SK-N-SH (cell line): Measurements from ENCODE around the gene LGALS8. TPM values are rescaled to one million over a fixed set of nuclear protein-coding genes. Genes with fewer than 3 reads are reported as not detected.
"Not testable (repeated sequence)": the region's sequence is repeated elsewhere in the genome, so short reads cannot be mapped to it uniquely, and the experiment has no call there.

Experiments used
- CTCF ChIA-PET: fragments of 300-600, 350-600 bp; formaldehyde crosslinking; extraction: SDS; loops from one replicate; lab custom pipeline; 2021; lab: Yijun Ruan, JAX
- POLR2A ChIA-PET: fragments of 350-600 bp; sonication (Branson Sonifier 250); formaldehyde crosslinking; extraction: SDS; loops from one replicate; lab custom pipeline; 2020; ENCODE audit warnings: antibody characterized with exemption, inconsistent platforms; lab: Yijun Ruan, JAX
- DNase-seq: peaks from one replicate; pipeline ENCODE4 v3.0.0; 2012
- H2AFZ ChIP-seq: fragments of 200-600 bp; sonication (generic); 2 replicates; pipeline ENCODE4 v1.8.1; 2016; ENCODE audit warnings: antibody characterized with exemption, mild to moderate bottlenecking, low read depth
- H3F3A ChIP-seq: fragments of 200-600 bp; sonication (generic); replicated peaks from 2 replicates; pipeline ENCODE3; 2016; ENCODE audit warnings: antibody characterized with exemption, mild to moderate bottlenecking; ENCODE audit not compliant: insufficient read depth
- H3K27ac ChIP-seq, 2 experiments: fragments of 200-500 bp in 1 of 2; fragments of 200-600 bp in 1 of 2; sonication (Bioruptor generic) in 1 of 2; sonication (generic), shearing (Covaris generic) in 1 of 2; 2 replicates each; pipeline versions ENCODE4 v1.5.1 to v1.6.1; 2014 to 2016; ENCODE audit warnings: low read depth in 2 of 2, inconsistent platforms in 1 of 2, low read length in 1 of 2, mild to moderate bottlenecking in 1 of 2, mixed read lengths in 1 of 2
- H3K27me3 ChIP-seq: fragments of 200-600 bp; sonication (generic), shearing (Covaris generic); 2 replicates; pipeline ENCODE4 v1.6.1; 2016; ENCODE audit warnings: mixed run types; ENCODE audit not compliant: insufficient read depth
- H3K36me3 ChIP-seq, 2 experiments: fragments of 200-500 bp in 1 of 2; fragments of 200-600 bp in 1 of 2; sonication (Bioruptor generic) in 1 of 2; sonication (generic) in 1 of 2; replicated peaks in 1 of 2; 2 replicates each; pipeline versions ENCODE3 to v1.5.1; 2014 to 2016; ENCODE audit warnings: low read length in 1 of 2, mild to moderate bottlenecking in 1 of 2; ENCODE audit not compliant: insufficient read depth in 2 of 2, control insufficient read depth in 1 of 2
- H3K4me1 ChIP-seq, 2 experiments: fragments of 200-500 bp in 1 of 2; fragments of 200-600 bp in 1 of 2; sonication (Bioruptor generic) in 1 of 2; sonication (generic), shearing (Covaris generic) in 1 of 2; 2 replicates each; pipeline versions ENCODE4 v1.5.1 to v1.6.1; 2014 to 2016; ENCODE audit warnings: low read depth in 1 of 2, low read length in 1 of 2, mixed run types in 1 of 2; ENCODE audit not compliant: insufficient read depth in 2 of 2, control insufficient read depth in 1 of 2
- H3K4me2 ChIP-seq: fragments of 200-600 bp; sonication (generic), shearing (Covaris generic); 2 replicates; pipeline ENCODE4 v1.6.1; 2017; ENCODE audit warnings: mixed run types
- H3K4me3 ChIP-seq, 2 experiments: fragments of 200-500 bp in 1 of 2; fragments of 200-600 bp in 1 of 2; sonication (Bioruptor generic) in 1 of 2; sonication (generic), shearing (Covaris generic) in 1 of 2; 2 replicates each; pipeline versions ENCODE4 v1.5.1 to v1.8.1; 2014 to 2016; ENCODE audit warnings: low read depth in 2 of 2, inconsistent platforms in 1 of 2, low read length in 1 of 2, mild to moderate bottlenecking in 1 of 2, mixed read lengths in 1 of 2, moderate library complexity in 1 of 2
- H3K79me2 ChIP-seq: fragments of 200-600 bp; sonication (generic); 2 replicates; pipeline ENCODE4 v1.8.1; 2017; ENCODE audit warnings: mild to moderate bottlenecking; ENCODE audit not compliant: insufficient read depth
- H3K9ac ChIP-seq: fragments of 200-600 bp; sonication (generic); 2 replicates; pipeline ENCODE4 v1.6.1; 2017; ENCODE audit warnings: mixed run types
- H3K9me2 ChIP-seq: fragments of 200-600 bp; sonication (generic); 2 replicates; pipeline ENCODE4 v1.6.1; 2017; ENCODE audit warnings: mixed run types
- H3K9me3 ChIP-seq: fragments of 200-600 bp; sonication (generic); 2 replicates; pipeline ENCODE4 v1.6.1; 2017; ENCODE audit warnings: mixed run types, mild to moderate bottlenecking, moderate library complexity
- H4K20me1 ChIP-seq: fragments of 200-600 bp; sonication (generic); 2 replicates; pipeline ENCODE4 v1.6.1; 2017; ENCODE audit warnings: mild to moderate bottlenecking, mixed run types; ENCODE audit not compliant: insufficient read depth
- CHD2 ChIP-seq: fragments of 150-350 bp; IDR thresholded peaks from 2 replicates; pipeline ENCODE4 v1.6.1; 2018; ENCODE audit warnings: low read length; ENCODE audit not compliant: partially characterized antibody
- ELF1 ChIP-seq: IDR thresholded peaks from 2 replicates; pipeline ENCODE4 v1.4.0; 2012
- GABPA ChIP-seq: IDR thresholded peaks from 2 replicates; pipeline ENCODE4 v1.4.0; 2012; ENCODE audit warnings: low read depth, mild to moderate bottlenecking
- MXI1 ChIP-seq: IDR thresholded peaks from 2 replicates; pipeline ENCODE4 v1.6.1; 2012; ENCODE audit warnings: mild to moderate bottlenecking, low read depth, low read length, improper control_type of control experiment
- POLR2AphosphoS5 ChIP-seq: IDR thresholded peaks from 2 replicates; pipeline ENCODE4 v1.6.1; 2012; ENCODE audit warnings: low read depth, low read length
- RXRA ChIP-seq: IDR thresholded peaks from 2 replicates; pipeline ENCODE4 v1.4.0; 2012; ENCODE audit warnings: low read depth, mild to moderate bottlenecking, borderline replicate concordance
- TAF1 ChIP-seq: IDR thresholded peaks from 2 replicates; pipeline ENCODE4 v1.6.1; 2012; ENCODE audit warnings: low read depth, mild to moderate bottlenecking, low read length, moderate library complexity, borderline replicate concordance
- TEAD4 ChIP-seq: IDR thresholded peaks from 2 replicates; pipeline ENCODE4 v1.4.0; 2012; ENCODE audit warnings: mild to moderate bottlenecking, borderline replicate concordance; ENCODE audit not compliant: insufficient read depth
- YY1 ChIP-seq: IDR thresholded peaks from 2 replicates; pipeline ENCODE4 v1.4.0; 2012; ENCODE audit warnings: low read depth, mild to moderate bottlenecking
- WGBS: methylation state at CpG from one replicate; pipeline ENCODE4 v1.1.6; 2017; ENCODE audit warnings: low lambda C conversion rate; 5-methylcytosine and 5-hydroxymethylcytosine counted together
- polyA plus RNA-seq, 3 experiments: library from polyadenylated mRNA; depleted of rRNA; stranded (reverse); fragments of >200 nt; gene quantifications; 2 replicates each; pipeline ENCODE4 v1.2.3, GENCODE V29; 2012
- TF ChIP-seq, protein P1 (sequence below): IDR thresholded peaks from 2 replicates; pipeline ENCODE4 v1.4.0; 2012; ENCODE audit warnings: low read depth
- TF ChIP-seq, protein P2 (sequence below): IDR thresholded peaks from 2 replicates; pipeline ENCODE4 v1.4.0; 2012; ENCODE audit warnings: low read depth, borderline replicate concordance
- TF ChIP-seq, protein P3 (sequence below): IDR thresholded peaks from 2 replicates; pipeline ENCODE4 v1.6.1; 2012; ENCODE audit warnings: mild to moderate bottlenecking, low read depth, low read length, moderate library complexity

Gene LGALS8
- polyA plus RNA-seq, 1 of the 3 experiments (the other 2 are of a cell fraction): 18.9 TPM

DNA sequence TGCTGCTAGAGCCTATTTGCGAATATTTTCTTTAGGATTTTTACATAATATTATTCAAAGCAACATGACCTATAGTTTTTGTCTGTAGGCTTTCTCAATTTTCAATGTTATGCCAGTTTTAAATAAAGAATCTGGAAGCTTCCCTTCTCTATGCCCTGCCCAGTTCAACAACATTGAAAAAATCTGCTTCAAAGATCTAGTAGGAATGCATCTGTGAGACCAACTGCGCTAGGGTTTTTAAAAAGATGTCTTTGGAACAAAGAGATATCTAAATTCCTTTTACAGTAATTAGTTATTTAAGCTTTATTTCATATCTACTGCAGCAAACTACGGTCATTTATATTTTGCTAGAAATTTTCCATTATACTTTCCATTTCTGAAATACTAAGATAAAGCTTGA is 54.9 kb downstream of the LGALS8 start:
- H3K4me3 ChIP-seq: no peak overlapping the region
- no peaks in the 10 kb centered on the region for H4K20me1 ChIP-seq
- no peak for TF ChIP-seq POLR2AphosphoS5
- TF ChIP-seq, protein P1, sequence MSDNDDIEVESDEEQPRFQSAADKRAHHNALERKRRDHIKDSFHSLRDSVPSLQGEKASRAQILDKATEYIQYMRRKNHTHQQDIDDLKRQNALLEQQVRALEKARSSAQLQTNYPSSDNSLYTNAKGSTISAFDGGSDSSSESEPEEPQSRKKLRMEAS: no peak
- TF ChIP-seq MXI1: no peak
- no peak for TF ChIP-seq TAF1
- no peak for TF ChIP-seq TEAD4
- TF ChIP-seq YY1: no peak
- no peak for TF ChIP-seq ELF1
- TF ChIP-seq, protein P2, sequence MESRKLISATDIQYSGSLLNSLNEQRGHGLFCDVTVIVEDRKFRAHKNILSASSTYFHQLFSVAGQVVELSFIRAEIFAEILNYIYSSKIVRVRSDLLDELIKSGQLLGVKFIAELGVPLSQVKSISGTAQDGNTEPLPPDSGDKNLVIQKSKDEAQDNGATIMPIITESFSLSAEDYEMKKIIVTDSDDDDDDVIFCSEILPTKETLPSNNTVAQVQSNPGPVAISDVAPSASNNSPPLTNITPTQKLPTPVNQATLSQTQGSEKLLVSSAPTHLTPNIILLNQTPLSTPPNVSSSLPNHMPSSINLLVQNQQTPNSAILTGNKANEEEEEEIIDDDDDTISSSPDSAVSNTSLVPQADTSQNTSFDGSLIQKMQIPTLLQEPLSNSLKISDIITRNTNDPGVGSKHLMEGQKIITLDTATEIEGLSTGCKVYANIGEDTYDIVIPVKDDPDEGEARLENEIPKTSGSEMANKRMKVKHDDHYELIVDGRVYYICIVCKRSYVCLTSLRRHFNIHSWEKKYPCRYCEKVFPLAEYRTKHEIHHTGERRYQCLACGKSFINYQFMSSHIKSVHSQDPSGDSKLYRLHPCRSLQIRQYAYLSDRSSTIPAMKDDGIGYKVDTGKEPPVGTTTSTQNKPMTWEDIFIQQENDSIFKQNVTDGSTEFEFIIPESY: no peak
- peaks cover 3% of the 10 kb centered on the region for H3F3A ChIP-seq
- 93% methylated on average over 3 of the region's 3 CpGs for WGBS
- CTCF ChIA-PET: interaction anchor here (0.7 to 1.3 kb wide), 4 partner anchors 10 to 475 kb away, joined by 3 to 4 read pairs (median 4); no protein-coding TSS in a partner anchor
- no peak overlapping the region for H3K9ac ChIP-seq
- H3K27me3 ChIP-seq: no peaks in the 10 kb centered on the region
- no peak overlapping the region for H3K27ac ChIP-seq
- H3K4me2 ChIP-seq: no peak overlapping the region
- H3K9me2 ChIP-seq: no peaks in the 10 kb centered on the region
- H3K79me2 ChIP-seq: no peaks in the 10 kb centered on the region
- H2AFZ ChIP-seq: no peak overlapping the region
- no peaks in the 10 kb centered on the region for H3K4me1 ChIP-seq
- DNase-seq: no peak
- H3K36me3 ChIP-seq: peaks cover 80 to 85% of the 10 kb centered on the region in 2 experiments
- H3K9me3 ChIP-seq: no peaks in the 10 kb centered on the region
- POLR2A ChIA-PET: no interaction called here

DNA sequence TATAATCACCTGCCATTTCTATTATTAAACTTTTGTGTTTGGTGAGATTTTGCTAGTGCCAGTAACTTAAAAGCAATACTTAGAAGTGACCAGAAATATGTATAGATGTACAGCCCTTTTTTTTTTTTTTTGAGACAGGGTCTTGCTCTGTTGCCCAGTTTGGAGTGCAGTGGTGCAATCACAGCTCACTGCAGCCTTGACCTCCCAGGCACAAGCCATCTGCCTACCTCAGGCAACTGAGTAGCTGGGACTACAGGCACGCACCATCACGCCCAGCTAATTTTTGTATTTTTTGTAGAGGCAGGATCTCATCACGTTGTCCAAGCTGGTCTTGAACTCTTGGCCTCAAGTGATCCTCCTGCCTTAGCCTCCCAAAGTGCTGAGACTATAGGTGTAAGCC is 56.6 kb downstream of the LGALS8 start:
- 100% methylated on average over 3 of the region's 3 CpGs for WGBS
- H3K9ac ChIP-seq, H3K4me3 ChIP-seq, H2AFZ ChIP-seq, H3F3A ChIP-seq, H3K27ac ChIP-seq, DNase-seq, H3K4me1 ChIP-seq, H3K79me2 ChIP-seq, H3K27me3 ChIP-seq, POLR2A ChIA-PET, H3K9me2 ChIP-seq, H4K20me1 ChIP-seq, H3K4me2 ChIP-seq, H3K9me3 ChIP-seq: not testable (repeated sequence)
- CTCF ChIA-PET: interaction anchor here (1.1 kb wide), 1 partner anchor 21 kb away, joined by 3 read pairs; no protein-coding TSS in a partner anchor
- H3K36me3 ChIP-seq: peaks cover 80 to 89% of the 10 kb centered on the region in 2 experiments

DNA sequence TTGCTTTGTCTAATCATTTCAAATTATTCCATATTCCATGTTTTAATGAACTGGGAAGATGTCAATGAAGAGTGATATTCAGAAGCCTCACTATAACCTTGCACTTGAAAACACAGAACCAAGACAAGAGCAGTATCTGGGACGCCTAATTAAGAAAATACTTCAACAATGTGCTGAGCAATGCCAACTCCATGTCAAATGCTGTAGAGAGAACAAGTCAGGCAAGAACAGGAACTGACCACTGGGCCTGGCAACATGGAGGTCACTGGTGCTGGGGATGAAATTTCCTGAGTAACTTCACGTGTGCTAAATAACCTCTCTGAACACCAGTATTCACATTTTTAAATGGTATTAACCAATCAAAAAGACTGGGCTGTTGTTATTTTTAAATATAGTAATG is 57.7 kb downstream of the LGALS8 start:
- H3K4me2 ChIP-seq: no peak overlapping the region
- TF ChIP-seq, protein P1: no peak
- TF ChIP-seq CHD2 (no peak), RXRA (no peak), GABPA (no peak), TAF1 (no peak), TEAD4 (no peak)
- TF ChIP-seq, protein P3, sequence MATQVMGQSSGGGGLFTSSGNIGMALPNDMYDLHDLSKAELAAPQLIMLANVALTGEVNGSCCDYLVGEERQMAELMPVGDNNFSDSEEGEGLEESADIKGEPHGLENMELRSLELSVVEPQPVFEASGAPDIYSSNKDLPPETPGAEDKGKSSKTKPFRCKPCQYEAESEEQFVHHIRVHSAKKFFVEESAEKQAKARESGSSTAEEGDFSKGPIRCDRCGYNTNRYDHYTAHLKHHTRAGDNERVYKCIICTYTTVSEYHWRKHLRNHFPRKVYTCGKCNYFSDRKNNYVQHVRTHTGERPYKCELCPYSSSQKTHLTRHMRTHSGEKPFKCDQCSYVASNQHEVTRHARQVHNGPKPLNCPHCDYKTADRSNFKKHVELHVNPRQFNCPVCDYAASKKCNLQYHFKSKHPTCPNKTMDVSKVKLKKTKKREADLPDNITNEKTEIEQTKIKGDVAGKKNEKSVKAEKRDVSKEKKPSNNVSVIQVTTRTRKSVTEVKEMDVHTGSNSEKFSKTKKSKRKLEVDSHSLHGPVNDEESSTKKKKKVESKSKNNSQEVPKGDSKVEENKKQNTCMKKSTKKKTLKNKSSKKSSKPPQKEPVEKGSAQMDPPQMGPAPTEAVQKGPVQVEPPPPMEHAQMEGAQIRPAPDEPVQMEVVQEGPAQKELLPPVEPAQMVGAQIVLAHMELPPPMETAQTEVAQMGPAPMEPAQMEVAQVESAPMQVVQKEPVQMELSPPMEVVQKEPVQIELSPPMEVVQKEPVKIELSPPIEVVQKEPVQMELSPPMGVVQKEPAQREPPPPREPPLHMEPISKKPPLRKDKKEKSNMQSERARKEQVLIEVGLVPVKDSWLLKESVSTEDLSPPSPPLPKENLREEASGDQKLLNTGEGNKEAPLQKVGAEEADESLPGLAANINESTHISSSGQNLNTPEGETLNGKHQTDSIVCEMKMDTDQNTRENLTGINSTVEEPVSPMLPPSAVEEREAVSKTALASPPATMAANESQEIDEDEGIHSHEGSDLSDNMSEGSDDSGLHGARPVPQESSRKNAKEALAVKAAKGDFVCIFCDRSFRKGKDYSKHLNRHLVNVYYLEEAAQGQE: no peak
- TF ChIP-seq, protein P2: no peak

More for the DNA sequence above, 57.7 kb downstream of the LGALS8 start:
- Histone ChIP-seq H3K4me3 (no peak overlapping the region), H3K4me1 (no peaks in the 10 kb centered on the region), H2AFZ (no peak overlapping the region), H3K9me2 (no peaks in the 10 kb centered on the region), H4K20me1 (no peaks in the 10 kb centered on the region), H3K9ac (no peak overlapping the region), H3K27ac (no peak overlapping the region), H3F3A (peaks cover 7% of the 10 kb centered on the region), H3K27me3 (no peaks in the 10 kb centered on the region), H3K9me3 (no peaks in the 10 kb centered on the region), H3K79me2 (no peaks in the 10 kb centered on the region), H3K36me3 (peaks cover 80 to 87% of the 10 kb centered on the region in 2 experiments)
- 95% methylated on average over 2 of the region's 2 CpGs for WGBS
- ChIA-PET CTCF (no interaction called here), POLR2A (no interaction called here)
- no peak for DNase-seq
